ENCODE measurements around the gene TNFRSF19.

DNA sequence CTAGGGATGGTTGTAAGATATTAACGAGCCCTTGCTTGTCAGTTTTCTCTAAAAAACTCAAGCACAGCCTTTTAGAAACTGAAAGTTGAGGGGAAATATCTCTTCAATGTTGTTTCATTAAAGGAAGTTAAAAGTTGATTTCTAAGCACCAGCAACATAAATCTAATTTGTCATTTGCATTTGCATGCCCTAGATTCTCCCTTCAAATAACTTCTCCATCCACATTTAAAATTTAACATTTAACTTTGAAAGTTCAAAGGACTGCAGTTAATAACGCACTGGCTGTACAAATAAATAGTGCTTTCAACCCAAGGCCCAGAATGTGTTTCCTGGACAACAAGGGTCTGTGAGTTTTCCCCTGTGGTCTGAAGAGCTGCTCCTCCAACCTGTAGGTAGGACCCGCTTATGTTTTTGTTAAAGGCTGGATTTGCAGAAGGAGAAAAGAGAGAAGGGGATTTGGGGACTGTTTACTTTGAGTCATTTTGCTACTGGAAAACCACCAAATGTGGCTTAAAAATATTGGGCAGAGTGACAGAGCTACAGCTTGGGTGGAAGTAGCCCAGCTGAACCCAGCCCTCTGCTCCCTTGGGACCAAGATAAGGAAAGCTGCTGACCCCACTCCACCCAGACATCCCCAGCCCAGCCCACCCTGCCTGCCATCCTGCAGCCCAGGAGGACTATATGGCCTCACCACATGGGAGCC is 39.8 kb downstream of the TNFRSF19 start:
- TF ChIP-seq YY1 (IDR thresholded peaks at IDR 0.05; ENCODE audit: insufficient read depth, insufficient read length) (no peak), ZNF274 (IDR thresholded peaks at IDR 0.05; ENCODE audit: low read depth, low read length) (no peak)

All from NT2/D1 (cell line).